HG03025 (cell line): Measurements from ENCODE around the gene TYK2.
"Not testable (repeated sequence)": the region's sequence is repeated elsewhere in the genome, so short reads cannot be mapped to it uniquely, and the experiment has no call there.

Experiments
- ATAC-seq: cut with Tn5 transposase; IDR thresholded peaks from one replicate; pipeline ENCODE4 v1.9.1; 2021; ENCODE audit warnings: mild to moderate bottlenecking, moderate library complexity; ENCODE audit not compliant: unreplicated experiment, low FRiP score

TYK2 gene

GRCh38 chr19:10378124-10378523, 2.2 kb downstream of the TYK2 start:
- ATAC-seq, result no peak

- not testable (repeated sequence) for ATAC-seq
Observed at GRCh38 chr19:10377140-10377640, 3.2 kb downstream of the TYK2 start.

GRCh38 chr19:10374931-10375330, 5.4 kb downstream of the TYK2 start:
- ATAC-seq, result no peak

GRCh38 chr19:10372690-10373089, 7.7 kb downstream of the TYK2 start:
- ATAC-seq, result no peak

DNA sequence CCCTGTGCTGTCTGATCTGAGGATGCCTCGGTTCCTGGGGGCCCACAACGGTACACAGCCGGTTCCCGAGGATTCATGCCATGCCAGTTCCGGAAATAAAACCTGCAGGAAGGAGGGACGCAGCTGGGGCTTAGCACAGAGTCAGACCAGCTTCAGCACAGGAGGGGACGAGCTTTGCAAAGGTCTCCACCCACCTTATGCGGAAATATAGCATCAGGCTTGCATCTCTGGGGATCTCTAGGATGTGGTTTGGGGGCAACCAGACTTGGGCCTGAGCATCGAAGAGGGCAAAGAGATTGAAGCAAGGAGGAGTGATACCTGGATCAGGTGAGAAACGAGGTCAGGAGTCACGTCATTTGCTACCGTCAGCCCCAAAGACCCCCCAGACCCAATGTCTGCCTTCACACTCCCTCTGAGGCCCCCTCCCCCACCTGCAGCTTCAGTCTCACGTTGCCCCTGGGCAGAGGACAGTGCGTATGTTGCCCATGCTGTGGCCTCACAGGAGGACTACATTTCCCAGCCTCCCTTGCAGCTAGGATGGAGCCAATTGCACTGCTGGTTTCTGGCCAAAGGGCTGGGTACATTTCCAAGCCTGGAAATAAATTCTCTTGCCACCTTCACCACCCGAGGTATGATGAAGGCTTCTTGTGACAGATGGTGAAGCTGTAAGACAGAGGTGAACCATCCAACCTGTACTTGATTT, 12.1 kb downstream of the TYK2 start:
- ATAC-seq, result no peak

DNA sequence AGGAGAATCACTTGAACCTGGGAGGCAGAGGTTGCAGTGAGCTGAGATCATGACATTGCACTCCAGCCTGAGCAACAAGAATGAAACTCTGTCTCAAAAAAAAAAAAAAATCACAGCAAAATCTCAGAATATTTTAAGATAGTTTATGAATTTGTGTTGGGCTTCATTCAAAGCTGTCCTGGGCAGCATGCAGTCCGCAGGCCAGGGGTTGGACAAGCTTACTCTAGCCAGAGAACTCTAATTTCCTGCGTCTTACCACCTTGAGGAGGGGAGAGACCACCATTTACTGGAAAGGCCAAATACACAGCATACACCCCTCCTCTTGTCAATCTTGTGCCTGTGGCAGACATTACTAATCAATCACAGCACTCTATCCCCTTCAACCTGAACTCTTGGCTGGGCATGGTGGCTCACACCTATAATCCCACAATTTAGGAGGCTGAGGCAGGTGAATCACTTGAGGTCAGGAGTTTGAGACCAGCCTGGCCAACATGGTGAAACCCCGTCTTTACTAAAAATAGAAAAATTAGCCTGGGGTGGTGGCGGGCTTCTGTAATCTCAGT, 13.3 kb downstream of the TYK2 start:
- not testable (repeated sequence) for ATAC-seq

DNA sequence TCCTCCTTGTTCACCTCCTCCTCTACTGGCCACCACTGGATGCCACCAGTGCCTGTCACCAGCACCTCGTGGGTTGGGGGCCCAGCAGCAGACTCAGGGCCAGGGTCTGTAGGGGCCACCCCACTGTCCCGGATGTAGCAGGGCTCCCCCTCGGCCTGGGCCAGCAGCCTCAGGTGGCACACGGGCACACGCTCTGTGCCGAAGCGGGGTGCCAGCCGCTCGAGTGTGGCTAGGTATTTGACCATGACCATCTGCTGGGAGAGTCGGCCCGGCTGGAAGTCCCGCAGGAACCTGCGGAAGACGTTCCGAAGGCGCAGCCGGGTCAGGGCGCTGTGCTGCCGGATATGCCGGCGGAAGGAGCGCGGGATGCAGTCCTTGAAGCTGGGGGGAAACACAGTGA, 14.9 kb downstream of the TYK2 start:
- no peak for ATAC-seq

DNA sequence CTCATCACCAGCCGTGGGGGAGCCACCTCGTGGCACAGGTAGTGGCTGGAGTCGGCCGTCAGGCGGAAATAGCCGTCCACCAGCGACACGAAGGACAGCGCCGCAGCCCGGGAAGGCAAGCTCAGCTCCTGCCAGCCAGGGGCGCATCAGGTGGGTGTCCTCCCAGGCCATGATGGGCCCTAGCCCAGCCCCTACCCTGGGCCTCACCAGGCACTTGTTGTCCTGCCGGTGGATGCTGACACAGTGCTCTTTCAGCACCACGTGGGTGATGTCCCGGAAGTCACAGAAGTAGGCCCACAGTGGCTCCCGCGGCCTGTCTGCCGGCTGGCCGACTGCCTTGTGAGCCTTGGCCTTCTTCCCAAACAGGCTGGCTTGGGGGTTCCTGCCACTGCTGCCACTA, 15.7 kb downstream of the TYK2 start:
- no peak for ATAC-seq

- no peak for ATAC-seq
Observed at GRCh38 chr19:10363789-10364281, 16.5 kb downstream of the TYK2 start.

- no peak for ATAC-seq
Observed at GRCh38 chr19:10362259-10362658, 18.1 kb downstream of the TYK2 start.

GRCh38 chr19:10361569-10362011, 18.8 kb downstream of the TYK2 start:
- no peak for ATAC-seq

- no peak for ATAC-seq
Observed at GRCh38 chr19:10356431-10356830, 23.9 kb downstream of the TYK2 start.

DNA sequence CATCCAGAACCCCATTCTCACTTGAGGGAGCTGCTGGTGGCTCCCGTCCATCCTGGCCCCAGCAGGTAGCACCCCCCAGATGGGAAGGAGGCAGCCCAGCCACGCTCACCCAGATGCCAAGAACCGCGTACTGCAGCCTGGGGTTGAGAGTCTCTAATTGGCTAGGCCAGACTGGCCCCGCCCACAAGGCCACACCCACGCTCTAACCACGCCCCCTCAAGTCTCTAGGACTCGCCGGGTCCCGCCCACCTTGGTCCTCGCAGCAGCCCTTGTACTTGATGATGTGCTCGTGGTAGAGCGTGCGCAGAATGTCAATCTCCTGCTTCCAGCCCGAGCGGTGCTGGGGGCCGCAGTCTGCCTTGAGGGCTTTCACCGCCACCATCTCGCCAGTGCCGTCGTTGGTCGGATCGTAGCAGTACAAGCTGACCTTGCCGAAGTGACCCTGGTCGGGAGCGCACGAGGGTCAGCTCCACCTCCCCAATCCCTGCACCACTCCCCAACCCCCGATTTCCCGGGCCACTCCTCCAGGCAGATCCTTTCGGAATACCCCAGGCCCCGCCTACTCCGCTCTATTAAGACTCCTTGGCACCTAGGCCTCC, 26.5 kb downstream of the TYK2 start:
- ATAC-seq, result no peak

DNA sequence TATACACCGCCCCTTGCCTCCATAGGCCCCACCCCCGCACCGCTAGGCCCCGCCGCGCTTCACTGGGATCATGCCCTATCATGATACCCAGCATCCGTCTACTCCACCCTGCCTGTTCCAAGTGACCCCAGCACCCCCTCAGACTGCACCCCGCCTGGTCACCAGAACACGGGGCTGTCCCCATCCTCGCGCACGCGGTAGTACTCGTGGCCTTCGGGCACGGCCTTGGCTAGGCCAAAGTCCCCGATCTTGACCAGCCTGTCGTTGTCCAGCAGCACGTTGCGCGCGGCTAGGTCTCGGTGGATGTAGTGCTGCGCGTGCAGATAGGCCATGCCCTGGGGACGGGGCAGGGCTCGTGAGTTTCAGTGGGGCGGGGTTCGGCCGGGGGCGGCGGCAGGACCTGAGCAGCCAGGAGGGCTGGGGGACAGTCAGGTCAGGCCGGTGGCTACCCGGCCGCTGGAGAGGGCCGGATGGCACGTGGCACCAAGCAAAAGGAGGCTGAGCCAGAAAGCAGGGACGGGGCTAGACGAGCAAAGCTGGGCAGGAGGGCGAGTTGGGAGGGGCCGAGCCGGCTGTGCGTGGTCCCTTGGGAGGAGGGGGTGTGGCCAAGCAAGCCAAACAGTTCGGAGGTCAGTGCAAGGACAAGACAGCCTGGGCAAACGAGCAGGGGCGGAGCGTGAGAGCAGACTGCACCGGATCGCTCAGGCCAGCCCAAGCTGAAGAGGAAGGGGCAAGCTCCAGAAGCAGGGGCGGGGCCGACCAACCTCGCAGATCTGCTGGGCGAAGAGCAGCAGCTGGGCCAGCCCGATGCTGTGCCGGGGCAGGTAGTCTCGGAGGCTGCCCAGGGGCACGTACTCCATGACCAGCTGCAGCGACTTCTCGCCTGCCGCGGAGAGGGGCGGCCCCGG, 27.4 kb downstream of the TYK2 start:
- ATAC-seq, result no peak

DNA sequence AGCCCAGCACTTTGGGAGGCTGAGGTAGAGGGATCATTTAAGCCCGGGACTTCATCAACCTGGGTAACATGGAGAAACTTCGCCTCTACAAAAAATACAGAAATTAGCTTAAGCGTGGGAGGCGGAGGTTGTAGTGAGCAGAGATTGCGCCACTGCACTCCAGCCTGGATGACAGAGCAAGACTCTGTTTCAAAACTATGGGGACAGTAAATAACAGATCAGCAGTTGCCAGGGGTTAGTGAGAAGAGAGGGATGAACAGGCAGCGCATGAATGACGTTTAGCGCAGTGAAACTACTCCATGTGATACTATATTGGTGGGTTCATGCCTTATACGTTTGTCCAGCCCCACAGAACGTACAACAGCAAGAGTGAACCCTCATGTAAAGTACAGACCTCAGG, 33.9 kb downstream of the TYK2 start:
- no peak for ATAC-seq

- no peak for ATAC-seq
Observed at GRCh38 chr19:10344780-10345179, 35.6 kb downstream of the TYK2 start.

- no peak for ATAC-seq
Observed at GRCh38 chr19:10343495-10343894, 36.9 kb downstream of the TYK2 start.

- ATAC-seq, result no peak
Observed at GRCh38 chr19:10339977-10340376, 40.4 kb downstream of the TYK2 start.

- no peak for ATAC-seq
Observed at GRCh38 chr19:10339380-10339960, 40.9 kb downstream of the TYK2 start, which contains the start of gene ICAM3. Gene ICAM3, minus strand, starts transcription at chr19:10339624. Its CDS starts 10 bp downstream, at chr19:10339614.

DNA sequence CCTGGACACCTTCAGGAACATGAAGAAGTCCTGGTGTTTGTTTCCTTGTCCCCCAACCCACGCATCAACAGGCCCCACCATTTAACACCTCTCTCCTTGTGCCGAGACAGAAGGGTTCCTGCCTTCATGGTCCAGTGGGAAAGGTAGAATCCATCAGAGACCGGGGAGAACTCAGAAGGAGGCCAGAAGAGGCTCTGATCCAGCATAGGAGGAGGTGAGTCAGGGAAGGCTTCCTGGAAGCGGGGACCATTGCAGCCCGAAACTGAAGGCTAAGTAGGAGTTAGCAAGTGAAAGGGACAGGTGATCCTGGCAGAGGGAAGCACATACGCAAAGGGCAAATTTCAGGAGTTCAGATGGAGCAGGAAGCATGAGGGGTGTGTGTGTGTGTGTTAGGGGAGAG, 41.4 kb downstream of the TYK2 start:
- ATAC-seq, result no peak
